ENCODE measurements around the gene FUBP3. TPM values are rescaled to one million over a fixed set of nuclear protein-coding genes. Genes with fewer than 3 reads are reported as not detected.
A peak's percentile ranks its signal among the peaks of the same experiment; 100 is the strongest.

Gene FUBP3, protein sequence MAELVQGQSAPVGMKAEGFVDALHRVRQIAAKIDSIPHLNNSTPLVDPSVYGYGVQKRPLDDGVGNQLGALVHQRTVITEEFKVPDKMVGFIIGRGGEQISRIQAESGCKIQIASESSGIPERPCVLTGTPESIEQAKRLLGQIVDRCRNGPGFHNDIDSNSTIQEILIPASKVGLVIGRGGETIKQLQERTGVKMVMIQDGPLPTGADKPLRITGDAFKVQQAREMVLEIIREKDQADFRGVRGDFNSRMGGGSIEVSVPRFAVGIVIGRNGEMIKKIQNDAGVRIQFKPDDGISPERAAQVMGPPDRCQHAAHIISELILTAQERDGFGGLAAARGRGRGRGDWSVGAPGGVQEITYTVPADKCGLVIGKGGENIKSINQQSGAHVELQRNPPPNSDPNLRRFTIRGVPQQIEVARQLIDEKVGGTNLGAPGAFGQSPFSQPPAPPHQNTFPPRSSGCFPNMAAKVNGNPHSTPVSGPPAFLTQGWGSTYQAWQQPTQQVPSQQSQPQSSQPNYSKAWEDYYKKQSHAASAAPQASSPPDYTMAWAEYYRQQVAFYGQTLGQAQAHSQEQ
- 10 to 100 TPM in 4 of 5 donors, 1 to 10 TPM in 1; 5.8 to 59.3 (median 42.4) TPM for total RNA-seq
- polyA plus RNA-seq, result 10 to 100 TPM; 16.7 to 24.3 (median 17.1) TPM
- long read RNA-seq, donor 1, partial matches to known transcripts, result 0 of 1 reads
- long read RNA-seq, donor 1, other reads (novel, unspliced or antisense), result 0 of 1 reads
- long read RNA-seq, donor 2, partial matches to known transcripts, result 0 of 2 reads
- long read RNA-seq, donor 2, other reads (novel, unspliced or antisense), result 0 of 2 reads
- long read RNA-seq, donor 3, partial matches to known transcripts, result 0 of 1 reads
- long read RNA-seq, donor 3, other reads (novel, unspliced or antisense), result 0 of 1 reads
- long read RNA-seq, donor 4, partial matches to known transcripts, result 0 of 2 reads
- long read RNA-seq, donor 4, other reads (novel, unspliced or antisense), result 0 of 2 reads
- long read RNA-seq, donor 5, transcript FUBP3-201 (19 exons, 3,124 nt), result major isoform, 5 of 7 reads
- long read RNA-seq, donor 5, partial matches to known transcripts, result 0 of 7 reads
- long read RNA-seq, donor 5, other reads (novel, unspliced or antisense), result 0 of 7 reads
- long read RNA-seq, donor 6, transcript FUBP3-201 (19 exons, 3,124 nt), result major isoform, 10 of 13 reads
- long read RNA-seq, donor 6, partial matches to known transcripts, result 0 of 13 reads
- long read RNA-seq, donor 6, other reads (novel, unspliced or antisense), result 0 of 13 reads
- long read RNA-seq, donor 7, partial matches to known transcripts, result 0 of 5 reads
- long read RNA-seq, donor 7, other reads (novel, unspliced or antisense), result 0 of 5 reads
- long read RNA-seq, donor 8, partial matches to known transcripts, result 0 of 2 reads
- long read RNA-seq, donor 8, other reads (novel, unspliced or antisense), result 0 of 2 reads
- long read RNA-seq, donor 9, partial matches to known transcripts, result 0 of 4 reads
- long read RNA-seq, donor 9, other reads (novel, unspliced or antisense), result 0 of 4 reads
- long read RNA-seq, donor 10, result 0 reads

DNA sequence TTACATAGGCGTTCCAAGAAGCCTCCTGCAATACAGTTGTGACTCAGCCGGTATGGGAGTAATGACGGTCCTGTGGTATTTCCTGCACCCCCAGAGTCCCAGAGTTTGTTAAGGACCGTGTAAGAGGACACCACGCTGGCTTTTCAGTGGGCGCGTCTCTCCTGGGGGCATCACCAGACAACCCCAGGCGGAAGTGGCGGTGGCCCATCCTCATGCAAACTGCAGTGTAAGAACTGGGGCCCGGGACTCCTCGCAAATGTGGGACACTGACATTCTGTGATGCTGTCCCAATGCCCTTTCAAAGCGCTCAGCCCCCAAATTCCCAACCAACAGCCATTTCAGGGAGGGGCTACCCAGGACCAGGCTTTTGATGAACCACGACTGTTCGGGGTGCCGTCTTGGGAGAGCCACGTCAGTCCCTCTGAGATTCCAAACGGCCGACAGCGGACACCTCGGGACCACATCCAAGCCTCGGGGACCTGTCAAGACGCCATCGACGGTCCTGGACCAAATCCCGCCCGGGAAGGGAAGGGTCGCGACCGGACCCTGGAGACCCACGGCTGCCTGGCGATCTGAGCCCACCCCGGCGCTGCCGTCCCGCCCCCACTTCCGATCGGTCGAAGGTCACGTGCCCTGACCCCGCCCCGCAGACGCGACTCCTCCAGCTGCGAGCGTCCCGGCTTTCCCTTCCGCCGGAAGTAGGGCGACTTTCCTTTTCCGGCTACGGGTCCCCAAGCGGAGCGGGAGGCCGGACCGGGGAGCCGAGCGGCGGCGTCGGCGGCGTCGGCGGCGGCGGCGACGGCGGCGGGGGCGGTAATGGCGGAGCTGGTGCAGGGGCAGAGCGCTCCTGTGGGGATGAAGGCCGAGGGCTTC, at the start of gene FUBP3:
Gene FUBP3, plus strand, starts transcription at position 713 of the 873 bp plus-strand sequence. Its CDS starts 104 bp downstream, at position 817.
- Histone ChIP-seq H3K27ac (peak within 1 kb of the TSS; percentile 90 to 94 (median 94)), H3K27me3 (no peaks in the 10 kb centered on the region), H3K9me3 (no peaks in the 10 kb centered on the region), H3K4me1 (peaks cover 13 to 53% (median 38%) of the 10 kb centered on the region in 4 donors), H3K4me3 (peak within 1 kb of the TSS; percentile 80 to 99 (median 90)), H3K36me3 (peaks cover 0 to 16% (median 9%) of the 10 kb centered on the region in 4 donors)
- TF ChIP-seq POLR2A (IDR thresholded peaks at IDR 0.05) (peak in 1 of 4 donors; percentile 51), POLR2AphosphoS5 (IDR thresholded peaks at IDR 0.05) (peak; percentile 85 to 97 (median 91)), EP300 (IDR thresholded peaks at IDR 0.05) (no peak)
- TF ChIP-seq, protein P1, sequence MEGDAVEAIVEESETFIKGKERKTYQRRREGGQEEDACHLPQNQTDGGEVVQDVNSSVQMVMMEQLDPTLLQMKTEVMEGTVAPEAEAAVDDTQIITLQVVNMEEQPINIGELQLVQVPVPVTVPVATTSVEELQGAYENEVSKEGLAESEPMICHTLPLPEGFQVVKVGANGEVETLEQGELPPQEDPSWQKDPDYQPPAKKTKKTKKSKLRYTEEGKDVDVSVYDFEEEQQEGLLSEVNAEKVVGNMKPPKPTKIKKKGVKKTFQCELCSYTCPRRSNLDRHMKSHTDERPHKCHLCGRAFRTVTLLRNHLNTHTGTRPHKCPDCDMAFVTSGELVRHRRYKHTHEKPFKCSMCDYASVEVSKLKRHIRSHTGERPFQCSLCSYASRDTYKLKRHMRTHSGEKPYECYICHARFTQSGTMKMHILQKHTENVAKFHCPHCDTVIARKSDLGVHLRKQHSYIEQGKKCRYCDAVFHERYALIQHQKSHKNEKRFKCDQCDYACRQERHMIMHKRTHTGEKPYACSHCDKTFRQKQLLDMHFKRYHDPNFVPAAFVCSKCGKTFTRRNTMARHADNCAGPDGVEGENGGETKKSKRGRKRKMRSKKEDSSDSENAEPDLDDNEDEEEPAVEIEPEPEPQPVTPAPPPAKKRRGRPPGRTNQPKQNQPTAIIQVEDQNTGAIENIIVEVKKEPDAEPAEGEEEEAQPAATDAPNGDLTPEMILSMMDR (IDR thresholded peaks at IDR 0.05), result no peak
- peak; percentile 94 to 97 for DNase-seq
- intact Hi-C loops (cut with DNase I; ENCODE audit: low total_unique reads), result no loop called here
- WGBS, 5 donors, result 0 to 1% (median 0%) methylated on average over 21 to 74 of the region's 74 CpGs

DNA sequence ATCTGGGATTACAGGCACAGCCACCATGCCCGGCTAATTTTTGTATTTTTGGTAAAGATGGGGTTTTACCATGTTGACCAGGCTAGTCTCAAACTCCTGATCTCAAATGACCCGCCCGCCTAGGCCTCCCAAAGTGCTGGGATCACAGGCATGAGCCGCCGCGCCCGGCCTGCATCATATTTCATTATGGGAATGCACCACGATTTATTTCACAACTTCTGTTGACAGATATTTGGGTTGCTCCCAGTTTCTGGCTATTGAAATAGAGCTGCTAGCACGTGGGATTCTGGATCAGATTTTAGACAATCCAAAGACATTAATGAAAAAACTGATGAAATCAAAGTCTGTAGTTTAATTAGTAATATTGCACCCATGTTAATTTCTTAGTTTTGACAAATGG, 48.4 kb upstream of the FUBP3 start:
- no peak overlapping the region for H3K27ac ChIP-seq
- no peak for TF ChIP-seq EP300 (IDR thresholded peaks at IDR 0.05)
- TF ChIP-seq POLR2AphosphoS5 (IDR thresholded peaks at IDR 0.05), result no peak
- TF ChIP-seq, protein P1 (IDR thresholded peaks at IDR 0.05), result no peak
- no peak for TF ChIP-seq POLR2A (IDR thresholded peaks at IDR 0.05)
- H3K4me3 ChIP-seq, result no peak overlapping the region
- peaks cover 0 to 7% (median 5%) of the 10 kb centered on the region in 4 donors for H3K4me1 ChIP-seq
- H3K9me3 ChIP-seq, result no peaks in the 10 kb centered on the region
- intact Hi-C loops (cut with DNase I; ENCODE audit: low total_unique reads), result no loop called here
- H3K27me3 ChIP-seq, result peaks cover 0 to 54% (median 15%) of the 10 kb centered on the region in 3 donors
- WGBS, 5 donors, result 52 to 69% (median 65%) methylated on average over 9 of the region's 9 CpGs
- H3K36me3 ChIP-seq, result no peaks in the 10 kb centered on the region
- DNase-seq, result peak in 1 of 2 donors; percentile 41

DNA sequence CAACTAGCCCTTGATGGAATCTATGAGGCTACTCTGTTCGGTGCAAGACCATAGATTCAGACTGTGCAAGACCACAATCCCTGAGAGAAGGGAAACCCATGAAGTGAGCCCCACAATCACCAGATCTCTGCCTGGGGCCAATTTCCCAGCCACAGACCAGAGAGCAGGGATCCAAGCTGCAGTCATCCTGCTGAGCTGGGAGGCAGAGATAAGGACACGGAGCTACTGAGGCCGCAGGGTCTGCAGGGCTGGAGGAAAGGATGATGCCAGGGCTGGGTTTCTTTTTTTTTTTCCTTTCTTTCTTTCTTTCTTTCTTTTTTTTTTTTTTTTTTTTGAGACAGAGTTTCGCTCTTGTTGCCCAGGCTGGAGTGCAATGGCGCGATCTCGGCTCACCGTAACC, 47.7 kb upstream of the FUBP3 start:
- WGBS, 5 donors, result 92 to 97% (median 95%) methylated on average over 7 to 8 of the region's 8 CpGs
- no peak for DNase-seq

More for the DNA sequence above, 47.7 kb upstream of the FUBP3 start:
- H3K4me3 ChIP-seq, result no peak overlapping the region
- intact Hi-C loops (cut with DNase I; ENCODE audit: low total_unique reads), result no loop called here
- no peaks in the 10 kb centered on the region for H3K9me3 ChIP-seq
- no peak overlapping the region for H3K27ac ChIP-seq
- no peaks in the 10 kb centered on the region for H3K36me3 ChIP-seq
- H3K4me1 ChIP-seq, result peaks cover 0 to 10% (median 8%) of the 10 kb centered on the region in 4 donors
- no peak for TF ChIP-seq POLR2AphosphoS5 (IDR thresholded peaks at IDR 0.05)
- no peak for TF ChIP-seq POLR2A (IDR thresholded peaks at IDR 0.05)
- TF ChIP-seq, protein P1 (IDR thresholded peaks at IDR 0.05), result no peak
- no peak for TF ChIP-seq EP300 (IDR thresholded peaks at IDR 0.05)
- H3K27me3 ChIP-seq, result peaks cover 4 to 54% (median 21%) of the 10 kb centered on the region in 3 donors

Data from stomach (tissue), 19 donors.